ENCODE results near the gene MADCAM1.

Gene MADCAM1

GRCh38 chr19:508204-509150, 12.2 kb downstream of the MADCAM1 start:
- no peak for DNase-seq

GRCh38 chr19:510606-511100, 14.4 kb downstream of the MADCAM1 start:
- peak; percentile 77 to 93 (median 90) for DNase-seq

- DNase-seq = peak; percentile 81 to 91 (median 89)
Measured at GRCh38 chr19:511101-511851, 15.0 kb downstream of the MADCAM1 start.

- no peak for DNase-seq
Measured at GRCh38 chr19:512547-513365, 16.5 kb downstream of the MADCAM1 start.

- no peak for DNase-seq
Measured at GRCh38 chr19:513368-514165, 17.3 kb downstream of the MADCAM1 start.

GRCh38 chr19:514166-514663, 17.9 kb downstream of the MADCAM1 start:
- DNase-seq = no peak

- DNase-seq = no peak
Measured at GRCh38 chr19:517721-518597, 21.7 kb downstream of the MADCAM1 start.

GRCh38 chr19:518598-519231, 22.4 kb downstream of the MADCAM1 start:
- peak in 3 of 5 donors; percentile 46 to 59 (median 48) for DNase-seq

- DNase-seq = no peak
Measured at GRCh38 chr19:519449-519865, 23.2 kb downstream of the MADCAM1 start.

GRCh38 chr19:522726-523125, 26.4 kb downstream of the MADCAM1 start:
- DNase-seq = no peak

GRCh38 chr19:524062-524674, 27.9 kb downstream of the MADCAM1 start:
- DNase-seq = no peak

GRCh38 chr19:525029-525428, 28.7 kb downstream of the MADCAM1 start:
- no peak for DNase-seq

- DNase-seq = no peak
Measured at GRCh38 chr19:525857-526419, 29.7 kb downstream of the MADCAM1 start.

GRCh38 chr19:530134-531008, 34.1 kb downstream of the MADCAM1 start:
- no peak for DNase-seq

GRCh38 chr19:531009-531752, 34.9 kb downstream of the MADCAM1 start:
- peak; percentile 78 to 92 (median 79) for DNase-seq

- no peak for DNase-seq
Measured at GRCh38 chr19:531753-532560, 35.7 kb downstream of the MADCAM1 start, which contains the start of gene CDC34. Gene CDC34, plus strand, starts transcription at chr19:531760. Its CDS starts 172 bp downstream, at chr19:531932.

Measured in T-helper 1 cell (primary cell).